Tibial nerve (tissue), 4 donors: ENCODE data around the gene FLRT1. TPM values are rescaled to one million over a fixed set of nuclear protein-coding genes. Genes with fewer than 3 reads are reported as not detected.

Experiments used
- DNase-seq, 2 donors: peaks; one replicate each; pipeline ENCODE4 v3.0.0-alpha.2; 2019; ENCODE audit warnings: low spot score in 2 of 2
- H3K27ac ChIP-seq, 4 donors: fragments of 200-600 bp; sonication (generic) in 3 of 4; one replicate each; pipeline ENCODE4 v1.5.1; 2017 to 2019; ENCODE audit warnings: mild to moderate bottlenecking in 1 of 4
- H3K27me3 ChIP-seq, 2 donors: fragments of 200-600 bp; sonication (generic) in 1 of 2; one replicate each; pipeline versions ENCODE4 v1.5.1 to v1.6.0; 2017 to 2019
- H3K36me3 ChIP-seq, 3 donors: fragments of 200-600 bp; sonication (generic); one replicate each; pipeline ENCODE4 v1.5.1; 2018 to 2019
- H3K4me1 ChIP-seq, 4 donors: fragments of 200-600 bp; sonication (generic) in 3 of 4; one replicate each; pipeline ENCODE4 v1.5.1; 2017 to 2019
- H3K4me3 ChIP-seq, 4 donors: fragments of 200-600 bp; sonication (generic) in 3 of 4; one replicate each; pipeline ENCODE4 v1.5.1; 2017 to 2019; ENCODE audit warnings: mild to moderate bottlenecking in 1 of 4, moderate library complexity in 1 of 4
- H3K9me3 ChIP-seq, 4 donors: fragments of 200-600 bp; sonication (generic) in 3 of 4; one replicate each; pipeline ENCODE4 v1.5.1; 2017 to 2019
- EP300 ChIP-seq, 2 donors: sonication (generic); formaldehyde crosslinking; IDR thresholded peaks; one replicate each; pipeline ENCODE4 v1.6.1; 2017; ENCODE audit warnings: antibody characterized with exemption in 2 of 2, mild to moderate bottlenecking in 1 of 2
- POLR2A ChIP-seq, 2 donors: fragments of 450-650 bp; IDR thresholded peaks; one replicate each; pipeline ENCODE4 v1.6.1; 2017; ENCODE audit warnings: antibody characterized with exemption in 2 of 2, mild to moderate bottlenecking in 2 of 2, moderate library complexity in 2 of 2
- WGBS, 2 donors: methylation state at CpG; one replicate each; pipeline ENCODE4 v1.1.5; 2018; 5-methylcytosine and 5-hydroxymethylcytosine counted together
- total RNA-seq, 4 donors: library from RNA; depleted of rRNA; stranded (reverse); fragments of >200 nt; gene quantifications; one replicate each; pipeline ENCODE4 v1.1.0, GENCODE V29; 2016
- TF ChIP-seq, protein P1 (sequence below), 5 experiments: fragments of 200-600 bp in 3 of 5; fragments of 450-650 bp in 2 of 5; sonication (generic) in 3 of 5; IDR thresholded peaks; one replicate each; pipeline ENCODE4 v1.5.1; 2016 to 2019; ENCODE audit warnings: antibody characterized with exemption in 5 of 5, mild to moderate bottlenecking in 3 of 5, moderate library complexity in 2 of 5

FLRT1 gene
- total RNA-seq, 4 donors from 2014 or later = 0.39 to 2.1 (median 0.52) TPM

DNA sequence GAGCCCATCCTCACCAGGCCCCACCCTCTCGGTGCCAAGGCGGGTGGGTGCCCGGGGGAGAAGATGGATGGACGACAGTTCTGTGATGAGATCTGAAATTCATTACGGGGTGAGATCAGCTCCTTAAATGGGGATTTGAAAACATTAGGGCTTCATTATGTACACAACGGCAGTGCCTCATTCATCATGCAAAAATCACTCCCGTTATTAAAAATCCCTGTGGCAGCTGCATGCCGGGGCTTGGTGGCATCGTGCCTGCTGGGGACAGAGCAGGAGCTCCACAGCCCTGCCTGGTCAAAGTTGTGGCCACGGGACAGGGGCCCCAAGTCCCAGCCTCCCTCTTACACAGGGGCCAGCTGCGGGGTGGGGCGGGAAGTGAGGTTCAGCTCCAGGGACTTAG lies 29.3 kb upstream of the FLRT1 start:
- Histone ChIP-seq H3K27me3 (no peaks in the 10 kb centered on the region), H3K36me3 (no peaks in the 10 kb centered on the region), H3K4me3 (no peak overlapping the region), H3K27ac (no peak overlapping the region), H3K9me3 (no peaks in the 10 kb centered on the region), H3K4me1 (peaks cover 0 to 44% (median 12%) of the 10 kb centered on the region in 4 donors)
- TF ChIP-seq EP300 (IDR thresholded peaks at IDR 0.05) = no peak
- TF ChIP-seq, protein P1, sequence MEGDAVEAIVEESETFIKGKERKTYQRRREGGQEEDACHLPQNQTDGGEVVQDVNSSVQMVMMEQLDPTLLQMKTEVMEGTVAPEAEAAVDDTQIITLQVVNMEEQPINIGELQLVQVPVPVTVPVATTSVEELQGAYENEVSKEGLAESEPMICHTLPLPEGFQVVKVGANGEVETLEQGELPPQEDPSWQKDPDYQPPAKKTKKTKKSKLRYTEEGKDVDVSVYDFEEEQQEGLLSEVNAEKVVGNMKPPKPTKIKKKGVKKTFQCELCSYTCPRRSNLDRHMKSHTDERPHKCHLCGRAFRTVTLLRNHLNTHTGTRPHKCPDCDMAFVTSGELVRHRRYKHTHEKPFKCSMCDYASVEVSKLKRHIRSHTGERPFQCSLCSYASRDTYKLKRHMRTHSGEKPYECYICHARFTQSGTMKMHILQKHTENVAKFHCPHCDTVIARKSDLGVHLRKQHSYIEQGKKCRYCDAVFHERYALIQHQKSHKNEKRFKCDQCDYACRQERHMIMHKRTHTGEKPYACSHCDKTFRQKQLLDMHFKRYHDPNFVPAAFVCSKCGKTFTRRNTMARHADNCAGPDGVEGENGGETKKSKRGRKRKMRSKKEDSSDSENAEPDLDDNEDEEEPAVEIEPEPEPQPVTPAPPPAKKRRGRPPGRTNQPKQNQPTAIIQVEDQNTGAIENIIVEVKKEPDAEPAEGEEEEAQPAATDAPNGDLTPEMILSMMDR (IDR thresholded peaks at IDR 0.05) = no peak
- no peak for TF ChIP-seq POLR2A (IDR thresholded peaks at IDR 0.05)
- 51 to 67% methylated on average over 9 to 12 of the region's 12 CpGs for WGBS, 2 donors
- DNase-seq = no peak

DNA sequence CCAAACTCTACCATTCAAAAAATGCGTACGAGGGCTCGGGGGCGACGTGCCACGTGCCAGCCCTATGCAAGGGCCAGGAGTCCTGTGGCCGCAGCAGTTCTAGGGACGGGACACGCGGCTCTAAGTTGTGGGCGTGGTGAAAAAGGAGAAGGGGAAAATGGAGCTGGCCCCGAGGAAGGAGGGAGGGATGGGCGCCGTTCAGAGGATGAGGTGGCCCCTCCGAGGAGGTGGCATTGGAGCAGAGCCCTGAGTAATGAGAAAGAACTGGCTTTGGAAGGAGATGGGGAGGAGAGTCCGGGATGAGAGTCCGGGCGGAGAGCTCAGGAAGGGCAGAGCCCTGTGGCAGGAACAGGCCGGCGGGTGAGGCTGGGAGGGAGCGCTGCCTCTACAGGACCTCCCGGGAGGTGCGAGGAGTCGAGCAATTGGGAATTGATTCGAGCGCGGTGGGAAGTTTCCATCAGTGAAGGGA lies 28.5 kb upstream of the FLRT1 start:
- peak overlapping the region; percentile 18 to 52 (median 34) for H3K4me3 ChIP-seq
- 1 to 4% methylated on average over 26 of the region's 27 CpGs for WGBS, 2 donors
- no peaks in the 10 kb centered on the region for H3K9me3 ChIP-seq
- H3K27ac ChIP-seq = peak overlapping the region in 3 of 4 donors; percentile 8 to 69 (median 67)
- TF ChIP-seq, protein P1 (IDR thresholded peaks at IDR 0.05) = no peak
- TF ChIP-seq POLR2A (IDR thresholded peaks at IDR 0.05) (no peak), EP300 (IDR thresholded peaks at IDR 0.05) (no peak)
- H3K4me1 ChIP-seq = peaks cover 0 to 36% (median 12%) of the 10 kb centered on the region in 4 donors
- no peak for DNase-seq
- H3K27me3 ChIP-seq = no peaks in the 10 kb centered on the region
- no peaks in the 10 kb centered on the region for H3K36me3 ChIP-seq

DNA sequence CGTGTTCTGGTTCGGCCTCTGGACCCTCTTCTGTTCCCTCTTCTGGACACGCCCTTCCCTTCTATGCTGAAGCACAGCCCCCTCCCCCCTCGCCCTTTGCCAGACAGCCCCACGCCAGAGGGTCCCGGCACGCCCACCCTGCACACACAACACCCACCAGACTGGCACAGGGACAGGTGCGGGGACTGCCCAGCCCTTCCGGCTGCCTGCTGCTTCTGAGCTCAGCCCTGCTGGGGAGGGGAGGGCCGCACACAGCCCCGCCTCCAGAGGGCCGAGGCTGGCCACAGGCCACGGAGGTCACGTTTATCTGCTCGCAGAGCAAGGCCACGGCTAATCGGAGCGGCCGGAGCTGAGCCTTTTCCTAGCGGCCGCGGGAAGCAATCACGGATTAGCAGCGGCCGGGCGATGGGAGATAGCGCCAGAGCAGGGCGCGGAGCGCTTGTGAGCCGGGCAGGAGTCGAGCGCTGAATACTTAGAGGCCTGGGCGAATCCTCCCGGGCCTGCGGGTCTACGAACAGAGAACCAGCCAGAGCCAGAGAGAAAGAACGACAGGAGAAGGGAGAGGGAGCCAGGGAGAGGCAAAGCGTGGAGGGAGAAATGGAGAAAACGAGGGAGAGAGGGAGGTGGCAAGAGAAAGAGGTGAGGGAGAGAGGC lies 28.0 kb upstream of the FLRT1 start:
- peak; percentile 33 to 65 for DNase-seq
- peak overlapping the region; percentile 18 to 52 (median 34) for H3K4me3 ChIP-seq
- peak overlapping the region in 3 of 4 donors; percentile 8 to 69 (median 67) for H3K27ac ChIP-seq
- no peaks in the 10 kb centered on the region for H3K9me3 ChIP-seq
- H3K4me1 ChIP-seq = peaks cover 0 to 32% (median 12%) of the 10 kb centered on the region in 4 donors
- 6 to 11% methylated on average over 28 to 40 of the region's 40 CpGs for WGBS, 2 donors
- H3K36me3 ChIP-seq = no peaks in the 10 kb centered on the region
- no peaks in the 10 kb centered on the region for H3K27me3 ChIP-seq
- no peak for TF ChIP-seq EP300 (IDR thresholded peaks at IDR 0.05)
- TF ChIP-seq, protein P1 (IDR thresholded peaks at IDR 0.05) = peak in 3 of 5 experiments; percentile 14 to 56 (median 56)

DNA sequence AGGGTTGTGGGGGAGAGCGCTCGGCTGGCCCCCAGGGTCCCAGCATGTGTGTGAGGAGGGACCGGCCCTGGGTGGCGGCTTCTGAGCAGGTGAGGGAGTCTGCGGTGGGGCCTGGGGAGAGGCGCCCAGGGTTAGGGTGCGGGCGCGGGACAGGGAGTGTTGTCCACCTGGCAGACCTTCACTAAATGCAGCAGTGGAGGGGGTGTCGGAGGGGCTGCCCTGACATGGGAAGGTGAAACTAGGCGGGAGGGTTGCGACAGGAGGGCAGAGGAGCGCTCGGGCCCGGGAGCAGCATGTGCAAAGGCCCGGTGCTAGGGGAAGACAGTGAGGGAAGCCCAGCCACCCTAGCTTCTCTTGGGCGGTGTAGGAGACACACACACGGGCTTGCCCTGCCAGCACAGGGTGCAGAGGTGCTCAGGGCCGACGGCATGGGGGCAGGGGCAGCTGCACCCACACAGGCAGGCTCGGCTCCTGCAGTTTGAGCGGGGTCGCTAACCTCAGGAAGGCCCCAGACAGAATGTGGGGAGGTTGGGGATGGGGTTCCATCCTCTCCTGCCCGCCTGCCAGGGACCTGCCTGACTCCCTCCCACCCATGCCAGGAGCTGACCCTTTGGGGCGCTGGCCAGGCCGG lies 27.3 kb upstream of the FLRT1 start:
- H3K27me3 ChIP-seq = no peaks in the 10 kb centered on the region
- no peak for DNase-seq
- peak overlapping the region in 2 of 4 donors; percentile 67 to 69 for H3K27ac ChIP-seq
- no peaks in the 10 kb centered on the region for H3K36me3 ChIP-seq
- H3K9me3 ChIP-seq = no peaks in the 10 kb centered on the region
- H3K4me1 ChIP-seq = peaks cover 0 to 32% (median 12%) of the 10 kb centered on the region in 4 donors
- no peak overlapping the region for H3K4me3 ChIP-seq
- no peak for TF ChIP-seq EP300 (IDR thresholded peaks at IDR 0.05)
- TF ChIP-seq, protein P1 (IDR thresholded peaks at IDR 0.05) = no peak
- no peak for TF ChIP-seq POLR2A (IDR thresholded peaks at IDR 0.05)
- 92% methylated on average over 23 to 24 of the region's 26 CpGs for WGBS, 2 donors
